ENCODE results near the gene GPR65.
"Not testable (repeated sequence)": the region's sequence is repeated elsewhere in the genome, so short reads cannot be mapped to it uniquely, and the experiment has no call there.

Gene GPR65

DNA sequence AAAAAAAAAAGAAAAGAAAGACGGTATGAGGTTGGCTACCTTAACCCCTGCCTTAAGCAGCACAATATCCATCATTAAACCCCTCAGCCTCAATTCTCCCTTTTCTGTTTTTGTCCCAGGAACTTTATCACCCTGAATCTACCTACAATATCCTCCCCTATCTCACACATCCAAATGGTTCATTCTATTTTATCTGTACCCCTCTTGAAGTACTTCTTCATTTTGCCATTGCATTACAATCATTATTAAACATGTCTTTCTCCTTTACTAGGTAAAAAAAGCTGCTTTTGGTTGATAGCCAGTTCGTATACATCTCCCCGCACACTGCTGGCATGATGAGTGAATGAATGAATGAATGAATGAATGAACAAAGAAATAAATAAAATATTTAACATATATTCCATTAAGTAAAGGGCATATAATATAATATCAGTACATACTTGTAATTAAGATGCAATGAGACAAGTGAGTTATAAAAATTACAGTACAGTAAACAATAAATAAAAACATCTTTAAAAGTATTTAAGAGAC is 364 bp upstream of the GPR65 start:
- no peak for DNase-seq (ENCODE audit: low spot score)

DNA sequence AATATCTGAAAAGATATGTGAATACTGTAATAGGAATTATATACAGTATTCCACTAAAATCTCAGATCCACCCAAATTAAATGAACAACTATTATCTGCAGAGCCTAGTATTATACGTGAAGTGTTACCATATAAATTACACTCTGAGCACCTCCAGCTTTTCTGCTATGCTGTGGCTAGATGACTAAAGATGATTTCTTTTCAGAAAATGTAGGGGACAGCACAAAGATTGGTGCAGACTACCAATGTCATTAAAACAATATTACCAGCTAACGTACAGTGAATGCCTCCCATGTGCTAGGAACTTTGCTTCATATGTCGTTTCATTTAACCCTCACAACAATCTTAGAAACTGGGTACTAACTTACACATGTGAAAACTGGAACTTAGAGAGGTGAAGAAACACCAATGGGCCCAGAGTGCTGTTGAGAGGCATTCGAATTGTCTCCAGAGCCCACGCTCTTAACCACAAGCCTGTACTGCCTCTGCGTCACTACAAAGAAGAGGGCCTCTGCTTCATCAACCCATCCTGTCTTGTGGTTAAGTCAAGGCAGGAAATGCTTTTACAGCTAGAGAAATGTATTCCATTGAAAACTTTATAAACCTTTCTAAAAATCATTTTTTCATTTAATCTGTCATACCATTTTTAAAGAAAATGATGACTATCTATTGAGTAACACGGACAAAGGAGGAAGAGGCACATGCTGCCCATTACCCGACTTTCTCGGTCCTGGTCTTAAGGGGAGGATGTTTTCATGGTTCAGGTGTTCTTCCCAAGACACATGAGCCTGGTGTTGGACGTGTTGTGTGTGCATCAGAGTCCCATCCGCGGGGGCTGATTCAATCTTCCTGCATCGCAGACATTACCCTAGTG is 1.3 kb downstream of the GPR65 start:
- no peak for DNase-seq (ENCODE audit: low spot score)

DNA sequence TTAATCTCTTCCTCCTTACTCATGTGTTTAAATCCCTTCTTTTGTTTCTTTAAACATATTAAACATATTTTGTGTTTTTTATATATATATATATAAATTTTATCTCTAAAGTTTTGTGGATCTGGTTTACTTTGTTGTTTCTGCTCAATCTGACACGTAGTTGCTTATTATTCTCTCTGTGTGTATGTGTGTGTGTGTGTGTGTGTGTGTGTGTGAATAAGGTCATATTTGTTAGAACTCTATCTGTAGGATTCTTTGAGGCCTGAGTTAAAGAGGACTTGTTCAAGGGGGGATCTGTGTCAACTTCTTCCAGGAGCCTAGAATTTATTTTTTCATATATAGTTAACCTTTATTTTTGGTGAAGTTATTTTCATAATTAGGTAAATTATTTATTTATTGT is 2.7 kb downstream of the GPR65 start:
- DNase-seq (ENCODE audit: low spot score) = no peak

DNA sequence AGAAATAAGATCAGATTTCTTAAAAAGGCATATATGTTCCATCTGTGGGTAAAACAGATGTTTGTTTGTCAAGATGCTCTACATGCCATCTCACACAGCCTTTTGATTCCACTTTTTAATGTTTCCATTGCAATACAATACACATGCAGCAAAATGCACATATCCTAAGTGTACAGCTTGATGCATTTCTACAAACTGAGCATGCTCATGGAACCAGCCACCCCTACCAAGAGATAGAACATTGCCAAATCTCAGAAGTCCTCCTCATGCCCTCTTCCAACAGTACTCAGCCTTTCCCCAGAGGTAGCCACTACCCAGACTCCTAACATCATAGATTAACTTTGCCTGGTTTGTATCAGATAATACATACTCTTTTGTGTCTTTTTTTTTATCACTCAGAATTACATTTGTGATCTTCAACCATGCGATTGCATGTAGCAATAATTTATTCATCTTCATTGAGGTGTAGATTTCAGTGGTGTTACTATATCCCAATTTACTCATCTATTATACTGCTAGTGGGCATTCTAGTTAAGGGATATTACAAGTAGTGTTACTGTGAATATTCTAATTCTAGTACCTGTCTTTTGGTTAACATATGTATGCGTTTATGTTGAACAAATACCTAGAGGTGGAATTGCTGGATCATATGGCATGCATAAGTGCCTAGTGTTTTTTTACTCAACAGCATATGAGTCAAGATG is 3.3 kb downstream of the GPR65 start:
- no peak for DNase-seq (ENCODE audit: low spot score)

DNA sequence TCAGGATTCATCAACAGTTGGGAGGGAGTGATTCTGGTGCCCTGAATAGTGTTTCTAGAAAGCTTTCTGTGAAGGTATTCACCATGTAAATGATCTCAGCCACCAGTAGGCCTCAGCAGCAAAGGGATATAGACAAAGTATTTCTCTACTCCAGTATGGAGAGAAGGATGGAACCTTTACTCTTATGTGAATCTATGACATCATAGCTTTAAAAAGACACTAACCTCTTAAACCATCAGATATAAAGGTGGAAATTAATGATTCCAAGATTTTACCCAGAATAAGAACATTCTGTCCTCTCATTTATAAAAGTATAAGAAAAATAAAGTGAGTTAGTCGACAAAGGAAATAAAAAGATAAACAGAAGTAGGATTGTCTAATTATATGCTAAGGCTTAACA is 4.6 kb downstream of the GPR65 start:
- DNase-seq (ENCODE audit: low spot score) = no peak

DNA sequence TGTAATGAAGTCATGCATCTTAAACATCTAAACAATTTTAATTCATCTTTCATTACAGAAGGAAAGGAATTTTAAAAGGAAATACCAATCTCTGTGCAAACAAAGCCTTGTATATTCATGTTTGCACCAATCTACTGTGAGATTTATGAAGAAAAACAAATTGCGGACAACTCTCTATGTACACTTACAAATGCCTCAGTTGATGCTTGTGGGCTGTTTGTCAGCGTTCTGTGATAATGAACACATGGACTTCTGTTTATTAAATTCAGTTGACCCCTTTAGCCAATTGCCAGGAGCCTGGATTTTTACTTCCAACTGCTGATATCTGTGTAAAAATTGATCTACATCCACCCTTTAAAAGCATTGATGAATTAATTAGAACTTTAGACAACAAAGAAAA is 5.4 kb downstream of the GPR65 start:
- DNase-seq (ENCODE audit: low spot score) = no peak

DNA sequence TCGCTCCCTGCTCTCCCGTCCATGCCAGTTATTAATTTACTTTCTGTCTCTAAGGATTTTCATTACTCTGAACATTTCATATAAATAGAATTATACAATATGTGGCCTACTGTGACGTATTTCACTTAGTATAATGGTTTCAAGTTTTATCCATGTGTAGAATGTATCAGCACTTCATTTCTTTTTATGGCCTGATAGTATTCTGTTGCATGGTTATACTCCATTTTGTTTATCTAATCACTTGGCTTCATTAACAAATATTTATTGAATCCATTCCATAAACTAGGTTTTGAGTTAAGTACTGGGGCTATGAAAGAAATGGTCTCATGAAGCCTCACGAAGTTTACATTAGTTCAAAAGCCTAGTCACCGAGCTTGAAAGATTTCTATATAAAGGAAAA is 7.6 kb downstream of the GPR65 start:
- no peak for DNase-seq (ENCODE audit: low spot score)

DNA sequence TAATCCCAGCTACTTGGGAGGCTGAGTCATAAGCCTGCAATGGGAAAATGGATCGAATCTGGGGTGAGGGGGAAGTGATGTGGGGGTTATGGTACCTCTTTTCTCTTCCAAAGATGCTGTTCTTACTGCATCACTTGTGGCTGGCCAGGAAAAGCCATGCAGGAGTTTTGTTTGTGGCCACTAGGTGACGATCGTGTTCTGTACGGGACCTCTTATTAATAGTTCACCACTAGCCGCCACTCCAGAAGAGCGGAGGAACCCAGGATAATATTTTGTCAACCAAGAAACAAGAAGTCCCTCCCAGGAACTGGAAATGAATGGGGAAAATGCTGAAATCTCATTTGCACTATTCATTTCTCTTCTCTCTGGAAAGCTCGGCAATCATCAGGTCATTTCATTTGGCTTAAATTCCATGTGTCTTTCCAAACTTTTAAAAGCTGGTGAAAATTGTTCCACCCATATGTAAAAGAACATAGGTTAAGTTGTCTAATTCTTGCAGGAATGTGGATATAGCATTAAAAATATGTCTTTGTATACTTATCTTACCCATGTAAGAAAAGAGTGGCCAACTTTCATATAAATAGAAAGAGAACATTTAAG is 8.9 kb downstream of the GPR65 start:
- DNase-seq (ENCODE audit: low spot score) = peak; percentile 75

DNA sequence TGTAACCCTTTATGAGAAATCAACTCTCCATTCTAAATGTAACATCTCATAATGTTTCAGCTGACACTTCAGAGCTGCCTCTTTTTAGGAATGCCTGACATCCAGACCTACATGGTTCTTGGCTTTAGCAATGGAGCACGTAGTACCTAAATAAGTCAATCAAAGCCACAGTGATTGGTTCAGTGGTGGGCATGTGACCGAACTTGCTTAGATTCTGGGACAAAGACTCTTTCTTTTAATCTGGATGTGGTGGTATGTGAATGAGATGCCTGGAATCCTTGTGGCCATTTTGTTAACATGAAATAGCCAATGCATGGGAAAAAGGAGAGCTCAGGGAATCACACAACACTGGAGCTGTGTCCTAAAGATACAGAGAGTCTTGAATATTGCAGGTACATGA is 11.8 kb downstream of the GPR65 start:
- no peak for DNase-seq (ENCODE audit: low spot score)

DNA sequence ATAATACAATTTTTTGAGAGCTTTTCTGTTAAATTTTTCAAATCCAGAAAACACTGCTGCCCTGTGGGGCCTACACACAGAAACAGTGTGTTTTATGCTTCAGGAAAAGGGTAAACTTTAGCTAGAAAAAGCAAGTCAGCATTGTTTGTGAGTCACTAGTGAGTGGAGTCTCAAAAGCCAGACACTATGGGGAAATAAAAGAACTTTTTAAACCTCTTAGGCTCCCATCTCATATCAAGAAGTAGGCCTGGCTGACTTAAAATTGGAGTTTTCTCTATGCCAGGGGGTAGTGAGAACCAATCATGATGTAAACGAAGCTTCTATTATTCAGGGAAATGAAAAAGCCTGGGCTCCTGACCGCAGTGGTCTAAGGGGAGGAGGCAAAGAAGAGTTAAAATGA is 12.6 kb downstream of the GPR65 start:
- no peak for DNase-seq (ENCODE audit: low spot score)

DNA sequence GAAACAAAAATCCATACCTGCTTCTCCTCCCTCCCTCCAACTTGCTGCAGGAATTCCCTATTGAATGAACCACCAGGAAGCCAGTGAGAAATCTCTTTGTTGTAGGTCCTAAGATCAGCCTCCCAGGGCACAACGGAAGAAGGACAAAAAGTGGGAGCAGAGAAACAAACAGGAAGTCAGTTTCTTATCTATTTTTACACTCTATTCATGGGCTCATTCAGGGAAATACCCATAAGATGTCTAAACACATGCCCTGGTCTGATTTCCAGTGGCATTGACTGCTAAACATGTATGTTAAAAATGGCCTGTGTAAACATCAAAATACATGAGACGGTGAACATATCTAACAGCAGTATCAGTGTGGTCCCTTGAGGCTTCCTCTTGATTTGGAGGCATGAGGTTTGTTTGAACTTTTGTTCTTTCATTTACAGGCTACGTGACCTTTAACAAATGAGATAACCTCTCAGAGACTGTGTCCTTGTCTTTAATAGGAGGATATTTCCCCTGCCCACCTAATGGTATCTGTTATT is 18.8 kb downstream of the GPR65 start:
- no peak for DNase-seq (ENCODE audit: low spot score)

DNA sequence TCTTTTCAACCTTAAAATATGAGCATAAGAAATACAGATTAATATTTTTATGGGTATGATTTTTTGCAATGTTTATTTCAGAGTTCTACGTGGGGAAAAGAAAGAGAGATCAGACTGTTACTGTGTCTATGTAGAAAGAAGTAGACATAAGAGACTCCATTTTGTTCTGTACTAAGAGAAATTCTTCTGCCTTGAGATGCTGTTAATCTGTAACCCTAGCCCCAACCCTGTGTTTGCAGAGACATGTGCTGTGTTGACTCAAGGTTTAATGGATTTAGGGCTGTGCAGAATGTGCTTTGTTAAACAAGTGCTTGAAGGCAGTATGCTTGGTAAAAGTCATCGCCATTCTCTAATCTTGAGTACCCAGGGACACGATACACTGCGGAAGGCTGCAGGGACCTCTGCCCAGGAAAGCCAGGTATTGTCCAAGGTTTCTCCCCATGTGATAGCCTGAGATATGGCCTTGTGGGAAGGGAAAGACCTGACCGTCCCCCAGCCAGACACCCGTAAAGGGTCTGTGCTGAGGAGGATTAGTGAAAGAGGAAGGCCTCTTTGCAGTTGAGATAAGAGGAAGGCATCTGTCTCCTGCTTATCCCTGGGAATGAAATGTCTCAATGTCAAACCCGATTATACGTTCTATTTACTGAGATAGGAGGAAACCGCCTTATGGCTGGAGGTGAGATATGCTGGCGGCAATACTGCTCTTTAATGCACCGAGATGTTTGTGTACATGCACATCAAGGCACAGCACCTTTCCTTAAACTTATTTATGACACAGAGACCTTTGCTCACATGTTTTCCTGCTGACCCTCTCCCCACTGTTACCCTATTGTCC is 19.5 kb downstream of the GPR65 start:
- DNase-seq (ENCODE audit: low spot score) = not testable (repeated sequence)

DNA sequence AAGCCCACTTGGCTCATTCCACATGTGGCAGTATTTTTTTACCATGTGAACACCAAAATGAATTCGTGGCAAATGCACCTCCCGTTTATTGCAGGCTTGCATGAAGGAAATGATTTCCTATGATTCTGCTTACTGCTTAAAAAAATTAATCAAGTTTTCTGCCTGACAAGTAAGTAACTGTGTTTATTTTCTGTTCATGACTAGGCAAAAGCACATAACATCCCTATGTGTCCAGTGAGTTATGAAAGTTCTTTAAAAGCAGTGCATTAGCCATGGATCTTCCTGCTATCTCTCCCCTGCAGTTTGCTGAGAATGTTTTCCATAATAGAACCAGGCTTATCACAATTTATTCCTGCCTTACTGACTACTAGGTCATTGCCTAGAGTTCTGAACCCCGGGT is 20.4 kb downstream of the GPR65 start:
- no peak for DNase-seq (ENCODE audit: low spot score)

DNA sequence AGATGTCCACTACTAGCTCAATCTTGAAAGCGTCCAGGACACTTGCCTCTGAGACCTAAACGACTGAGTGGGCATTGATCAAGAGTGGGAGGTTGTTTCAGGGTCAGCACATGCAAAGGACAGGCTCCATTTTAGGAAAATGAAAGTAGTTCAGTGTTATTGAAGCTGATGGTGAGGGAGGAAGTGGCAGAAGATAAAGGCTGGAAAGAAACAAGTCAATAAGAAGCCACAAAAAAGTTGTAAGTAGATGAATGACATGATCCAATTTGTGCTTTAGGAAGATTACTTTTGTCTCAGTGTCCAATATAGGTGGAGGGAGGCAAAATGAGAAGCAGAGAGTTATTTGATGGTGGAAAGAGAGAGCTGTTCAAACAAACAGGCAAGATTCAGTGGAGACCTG is 22.0 kb downstream of the GPR65 start:
- DNase-seq (ENCODE audit: low spot score) = no peak

DNA sequence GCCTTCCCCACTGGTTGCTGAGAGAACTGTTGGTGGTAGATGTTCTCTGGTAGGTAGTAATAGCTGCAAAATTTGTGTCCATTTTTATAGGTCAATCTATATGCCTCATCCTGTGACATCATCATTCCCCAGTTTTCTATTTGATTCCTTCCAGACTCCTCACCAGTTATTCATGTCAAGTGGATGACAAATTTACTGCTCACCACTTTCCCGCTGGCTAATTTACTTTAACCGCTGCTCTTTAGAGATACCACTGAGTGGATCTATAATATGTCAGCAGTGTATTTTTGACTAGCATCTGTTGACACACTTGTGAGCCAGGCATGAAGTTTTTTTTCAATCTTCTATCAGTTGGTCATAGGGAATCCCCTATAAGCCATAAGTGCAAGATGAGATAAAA is 24.6 kb downstream of the GPR65 start:
- no peak for DNase-seq (ENCODE audit: low spot score)

DNA sequence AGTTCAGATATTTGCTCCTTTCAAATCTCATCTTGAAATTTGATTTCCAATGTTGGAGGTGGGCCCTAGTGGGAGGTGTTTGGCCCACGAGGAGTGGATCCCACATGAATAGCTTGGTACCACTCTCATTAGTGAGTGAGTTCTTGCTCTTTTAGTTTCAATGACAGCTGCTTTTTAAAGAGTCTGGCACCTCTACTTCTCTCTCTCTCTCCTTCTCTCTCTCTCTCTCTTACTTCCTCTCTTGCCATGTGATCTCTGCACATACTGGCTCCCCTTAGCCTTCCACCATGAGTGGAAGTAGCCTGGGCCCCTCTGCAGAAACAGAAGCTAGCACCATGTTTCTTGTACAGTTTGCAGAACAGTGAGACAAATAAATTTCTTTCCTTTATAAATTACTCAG is 25.1 kb downstream of the GPR65 start:
- no peak for DNase-seq (ENCODE audit: low spot score)

DNA sequence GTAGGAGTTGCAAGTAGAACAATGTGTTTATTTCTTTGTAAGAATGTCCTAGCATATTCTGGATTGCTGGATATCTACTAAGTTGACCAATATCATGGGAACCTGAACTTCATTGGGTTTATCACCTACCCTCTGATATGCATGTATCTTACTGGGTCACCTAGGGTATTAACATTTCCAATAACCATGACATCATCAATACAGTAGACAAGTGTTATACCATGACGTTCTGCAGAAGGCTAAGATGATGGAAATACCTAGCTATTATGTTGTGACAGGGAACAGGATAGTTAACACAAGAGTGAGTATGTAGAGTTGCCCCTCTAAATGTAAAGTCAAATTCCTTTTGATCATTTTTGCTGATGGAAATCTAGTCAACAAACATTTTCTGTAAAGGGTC is 26.0 kb downstream of the GPR65 start:
- DNase-seq (ENCODE audit: low spot score) = no peak

DNA sequence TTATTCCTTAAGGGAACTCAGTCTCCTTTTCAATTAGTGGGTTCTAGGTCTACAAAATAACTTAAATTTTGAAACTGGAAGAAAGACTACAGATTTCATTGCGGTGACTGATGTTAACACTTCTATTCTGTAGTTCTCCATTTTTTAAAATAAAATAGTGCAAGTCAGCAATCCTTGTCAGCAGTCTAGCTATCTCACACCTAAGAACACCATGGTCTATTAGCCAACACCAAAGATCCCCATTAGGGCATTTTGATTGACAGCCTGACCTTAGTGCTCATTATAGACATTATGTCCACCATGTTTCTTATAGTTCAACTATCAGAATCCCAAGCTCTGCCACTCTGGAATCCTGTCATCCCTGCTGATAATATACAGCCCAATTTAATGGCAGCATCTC is 27.4 kb downstream of the GPR65 start:
- no peak for DNase-seq (ENCODE audit: low spot score)

DNA sequence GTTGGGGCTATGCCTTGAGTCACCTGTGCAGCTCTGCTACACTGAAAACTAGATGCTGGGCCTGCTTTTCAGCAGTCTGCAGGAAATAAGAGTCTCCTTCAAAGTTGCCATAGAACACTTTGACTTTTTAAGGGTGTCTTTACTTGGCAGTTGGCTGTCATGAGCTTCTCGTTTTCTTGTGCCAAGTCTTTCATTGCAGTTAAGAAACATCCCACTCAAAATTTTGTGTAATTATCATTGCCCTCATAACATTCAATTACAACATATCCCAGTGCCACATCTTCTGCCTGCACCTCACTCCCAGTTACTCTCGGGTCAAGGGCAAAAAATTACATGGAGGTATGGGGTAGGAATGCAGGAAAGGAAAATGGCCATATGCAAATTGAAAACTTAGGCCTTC is 29.1 kb downstream of the GPR65 start:
- no peak for DNase-seq (ENCODE audit: low spot score)

DNA sequence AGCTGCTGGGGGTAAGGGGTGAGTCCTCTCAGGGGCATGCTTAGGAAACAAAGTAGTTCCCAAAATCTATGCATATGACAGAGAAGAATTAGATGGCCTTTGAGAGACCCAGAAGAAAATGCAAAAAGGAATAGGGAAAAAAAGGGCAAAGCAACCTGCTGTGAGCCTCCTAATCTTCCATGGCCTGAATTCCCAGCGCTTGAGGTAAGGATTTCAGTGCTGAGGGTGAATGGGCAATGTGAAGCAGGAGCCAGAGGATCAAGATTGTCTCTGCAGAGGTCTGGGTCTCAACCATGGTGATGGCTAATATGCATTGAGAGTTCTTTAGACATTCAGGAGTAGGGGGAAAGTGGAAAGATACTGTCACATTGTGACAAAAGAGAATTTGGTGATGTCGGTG is 31.5 kb downstream of the GPR65 start:
- no peak for DNase-seq (ENCODE audit: low spot score)

DNA sequence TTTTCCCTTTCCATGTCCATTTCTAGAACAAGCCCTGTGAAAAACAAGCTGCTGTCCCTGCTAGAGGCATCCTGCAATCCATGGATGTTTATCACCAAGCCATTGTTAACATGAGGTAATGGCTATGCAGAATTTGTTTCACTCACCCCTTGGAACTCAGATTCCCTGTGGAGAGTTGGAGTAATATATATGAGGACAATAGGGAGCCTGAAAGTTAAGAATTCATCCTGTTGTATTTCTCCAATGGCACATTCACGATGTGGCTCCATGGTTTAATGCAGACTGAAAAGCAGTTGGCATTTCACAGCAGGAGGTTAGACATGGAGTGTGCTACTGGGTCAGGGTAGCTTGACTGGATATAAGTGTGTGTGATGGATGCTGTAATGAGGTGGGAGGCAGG is 32.4 kb downstream of the GPR65 start:
- DNase-seq (ENCODE audit: low spot score) = no peak

DNA sequence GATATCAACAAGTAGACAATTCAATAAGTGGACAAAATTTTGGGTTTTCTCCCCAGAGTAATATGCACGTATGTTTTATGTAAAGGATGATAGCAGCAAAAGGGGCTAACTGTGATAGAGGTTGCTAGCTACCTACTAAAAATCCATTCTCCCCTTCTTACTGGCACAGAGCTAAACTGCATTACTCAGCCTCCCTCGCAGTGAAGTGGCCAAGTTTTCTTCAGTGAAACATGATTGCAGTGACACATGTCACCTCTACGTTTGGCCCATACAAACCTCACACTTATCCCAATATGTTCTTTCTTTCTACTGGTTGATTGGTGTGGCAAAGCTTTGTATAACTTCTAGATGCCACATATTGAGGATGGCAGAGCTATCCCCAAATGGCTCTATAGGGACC is 34.3 kb downstream of the GPR65 start:
- no peak for DNase-seq (ENCODE audit: low spot score)

All from globus pallidus (tissue), 1 donor.